ENCODE results near the gene DLG2.

DNA sequence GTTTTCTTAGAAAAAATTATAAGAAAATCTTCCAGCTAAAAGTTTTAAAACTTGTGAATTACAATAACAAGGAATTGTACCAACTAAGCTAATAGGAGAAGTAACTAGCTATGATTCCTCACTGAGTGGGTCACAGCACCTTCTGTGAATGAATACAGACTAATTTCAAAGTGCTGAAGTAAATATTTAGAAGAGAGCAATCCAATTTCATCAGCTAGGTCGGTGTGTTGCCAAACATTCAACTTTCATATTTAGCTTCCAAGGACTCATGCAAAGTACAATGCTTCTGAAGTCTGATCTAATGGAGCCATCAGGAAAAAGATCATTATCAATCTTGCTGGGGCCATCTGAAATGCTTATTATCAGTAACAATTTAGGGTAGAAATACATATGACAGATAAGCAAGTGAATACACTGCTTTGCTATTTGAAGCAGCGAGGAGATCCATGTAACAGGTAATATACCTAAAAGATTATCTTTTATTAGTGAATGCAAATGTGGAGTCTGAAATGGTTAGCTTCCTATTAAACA lies 1590.4 kb downstream of the DLG2 start:
- TF ChIP-seq EZH2phosphoT487 (IDR thresholded peaks at IDR 0.05; ENCODE audit: low read length) (no peak), CTCF (IDR thresholded peaks at IDR 0.05; ENCODE audit: low read length) (no peak)

All from MM.1S (cell line).